HG03066 (cell line): ENCODE results near the gene FAM78B.

Experiments
- ATAC-seq: cut with Tn5 transposase; IDR thresholded peaks from one replicate; pipeline ENCODE4 v1.9.1; 2021; ENCODE audit warnings: low read depth; ENCODE audit not compliant: unreplicated experiment

The FAM78B gene

GRCh38 chr1:166165661-166166328, 1.0 kb downstream of the FAM78B start:
- ATAC-seq: no peak

DNA sequence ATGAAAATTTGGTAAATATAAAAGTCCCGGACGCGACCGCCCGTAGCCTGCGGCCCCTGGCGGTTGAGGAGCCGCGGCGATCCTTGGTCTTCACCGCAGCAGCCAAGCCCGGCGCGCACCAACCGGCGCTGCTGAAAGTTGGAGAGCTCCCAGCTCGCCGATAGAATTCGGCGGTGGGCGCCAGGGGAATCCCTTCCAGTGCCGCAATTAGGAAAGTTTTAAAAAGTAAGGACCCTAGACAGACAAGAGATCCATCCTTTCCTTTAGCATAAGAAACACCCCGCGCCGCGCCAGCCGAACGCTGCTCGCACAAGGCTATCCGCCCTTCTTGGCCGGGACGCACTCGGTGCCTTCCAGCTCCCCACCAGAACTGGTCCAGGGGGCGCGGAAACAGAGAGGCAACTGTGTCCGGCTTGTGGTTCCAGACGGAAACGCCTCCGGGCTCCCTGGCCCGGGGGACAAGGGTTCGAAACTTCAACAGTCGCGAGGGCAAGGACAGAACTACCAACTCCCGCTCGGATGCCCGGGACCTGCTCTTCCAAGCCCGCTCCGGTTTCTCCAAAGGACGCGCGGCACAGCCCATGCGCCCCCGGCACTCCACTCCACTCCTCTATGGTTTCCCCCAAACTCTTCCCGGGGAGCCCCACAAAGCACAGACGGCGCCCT, 1.7 kb downstream of the FAM78B start:
- ATAC-seq: no peak

- ATAC-seq: no peak
These were observed 2.2 kb downstream of the FAM78B start for GRCh38 chr1:166164646-166164994.

GRCh38 chr1:166159656-166160055, 7.1 kb downstream of the FAM78B start:
- no peak for ATAC-seq

GRCh38 chr1:166156674-166157073, 10.1 kb downstream of the FAM78B start:
- ATAC-seq: no peak

DNA sequence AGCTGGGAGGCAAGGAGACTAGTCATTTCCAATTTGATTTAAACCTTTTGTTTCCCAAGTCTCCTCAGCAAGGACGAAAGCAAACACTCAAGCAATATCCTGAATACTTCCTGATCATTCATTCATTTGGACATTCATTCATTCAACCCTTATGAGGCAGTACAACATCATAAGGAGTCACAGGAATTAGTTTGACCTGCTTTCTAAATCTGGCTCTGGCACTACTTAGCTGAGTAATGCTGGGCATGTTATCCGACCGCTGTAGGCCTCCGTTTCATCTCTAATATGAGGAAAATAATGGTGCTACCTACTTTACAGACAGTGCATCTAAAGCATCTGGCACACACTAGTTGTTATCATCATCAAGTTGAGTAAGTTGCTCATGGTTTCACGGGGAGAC, 11.7 kb downstream of the FAM78B start:
- ATAC-seq: no peak

DNA sequence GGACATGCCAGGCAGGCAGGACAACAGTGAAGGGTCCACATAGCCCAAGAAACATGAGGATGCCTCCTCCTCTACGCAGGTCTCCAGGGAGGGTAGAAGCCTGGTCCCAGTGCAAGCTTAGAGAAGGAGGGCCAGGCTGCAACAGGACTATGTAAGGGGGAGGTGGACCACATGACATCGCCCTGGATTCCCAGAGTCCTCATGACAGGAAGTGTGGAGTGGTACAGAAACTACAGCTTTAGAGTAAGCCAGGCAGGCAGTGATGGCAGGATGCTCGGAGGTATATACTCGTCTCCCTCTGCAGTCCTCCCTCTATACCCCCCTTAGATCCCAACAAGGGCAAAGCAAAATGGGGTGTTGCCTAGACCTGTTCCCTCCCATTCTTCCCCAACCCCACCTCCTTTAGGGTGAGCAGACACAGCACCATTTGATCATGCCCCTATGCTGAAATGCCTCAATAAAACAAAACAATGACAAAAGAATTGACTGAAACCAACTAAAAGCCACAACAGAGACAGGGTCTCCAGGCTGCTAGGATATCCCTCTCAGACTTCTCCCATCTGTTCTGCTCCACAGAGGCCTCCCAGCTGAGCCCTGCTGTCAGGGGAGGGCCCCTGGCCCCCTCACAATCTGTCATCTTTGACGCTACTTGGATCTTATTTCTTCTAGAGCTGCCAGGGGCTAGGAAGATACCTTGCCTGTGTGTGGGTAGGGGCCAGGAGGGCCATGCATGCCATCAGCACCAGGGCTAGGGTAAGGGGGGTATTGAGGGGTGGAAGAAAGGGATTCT, 13.1 kb downstream of the FAM78B start:
- ATAC-seq: no peak

DNA sequence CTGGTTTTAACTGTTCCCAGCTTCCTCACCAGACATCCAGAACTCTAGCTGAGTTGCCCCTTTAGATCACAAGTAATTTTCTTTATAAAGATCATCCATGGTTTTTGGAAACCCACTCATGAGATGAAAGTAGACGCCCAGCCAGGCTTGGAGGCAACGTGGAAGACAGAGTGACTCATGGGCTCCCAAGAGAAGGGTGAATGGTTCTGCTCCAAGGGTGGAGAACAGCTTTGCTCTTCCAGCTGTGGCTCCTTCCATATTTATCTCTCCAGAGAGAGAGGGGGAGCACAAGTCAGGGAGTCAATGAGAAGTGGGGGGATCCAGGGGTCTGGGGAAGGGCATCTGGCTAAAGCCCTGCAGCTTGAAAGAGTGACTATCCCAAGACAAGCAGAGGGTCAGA, 13.8 kb downstream of the FAM78B start:
- ATAC-seq: no peak

DNA sequence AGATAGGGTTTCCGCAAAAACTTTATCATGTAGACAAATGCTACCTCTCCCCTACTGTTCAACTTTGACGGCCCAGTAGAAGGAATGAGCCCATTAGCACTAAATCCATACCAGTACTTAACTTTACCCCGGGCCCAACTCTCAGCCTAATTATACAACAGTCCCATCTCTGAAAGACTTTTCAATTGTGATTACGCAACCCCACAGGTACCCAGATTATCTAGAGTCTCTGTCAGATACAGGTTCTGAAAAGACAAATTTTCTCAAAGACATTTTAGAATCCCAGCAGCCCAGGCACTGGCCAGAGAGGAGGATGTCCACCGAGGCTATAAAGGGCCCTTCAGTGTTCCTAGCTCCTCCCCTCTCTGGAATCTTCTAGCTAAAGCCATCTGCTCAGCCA, 15.0 kb downstream of the FAM78B start:
- ATAC-seq: no peak

DNA sequence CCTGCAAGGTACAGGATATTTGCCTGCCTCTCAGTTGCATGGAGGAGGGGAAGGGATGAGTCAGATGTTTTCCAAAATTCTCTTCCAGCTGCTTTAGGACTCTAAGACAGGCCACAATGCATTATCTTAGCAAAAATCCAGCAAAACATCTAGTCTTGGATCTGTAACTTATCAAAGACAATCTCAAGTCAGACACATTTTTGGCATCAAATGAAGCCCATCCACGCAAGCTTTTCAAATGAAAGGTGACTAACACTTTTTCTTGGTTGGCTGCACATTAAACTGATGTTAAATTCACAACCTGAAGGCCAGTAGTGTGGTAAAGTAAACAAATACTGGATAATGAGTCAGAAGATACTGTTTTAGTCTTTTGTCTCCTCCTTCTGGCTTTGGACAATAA, 21.3 kb downstream of the FAM78B start:
- ATAC-seq: no peak

DNA sequence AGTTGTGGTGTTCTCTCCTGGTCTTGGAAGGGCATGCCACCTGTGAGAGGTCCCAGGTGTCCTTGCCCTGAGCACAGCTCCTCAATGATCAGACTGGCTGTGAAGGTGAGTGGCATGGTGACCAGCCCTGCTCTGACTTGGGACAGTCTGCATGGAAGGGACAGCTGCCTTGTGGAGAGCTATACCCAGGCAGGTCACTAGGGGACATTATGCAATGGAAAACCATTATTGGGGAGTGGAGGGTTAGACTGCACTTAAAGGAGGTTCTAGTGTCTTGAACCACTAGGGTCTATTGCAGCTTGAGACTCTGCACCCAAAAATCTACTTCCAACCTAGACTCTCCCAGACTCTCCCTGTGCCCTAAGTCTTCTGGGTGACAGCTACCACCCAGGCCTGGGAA, 24.8 kb downstream of the FAM78B start:
- ATAC-seq: no peak

- no peak for ATAC-seq
These were observed 26.6 kb downstream of the FAM78B start for GRCh38 chr1:166140251-166140650.

DNA sequence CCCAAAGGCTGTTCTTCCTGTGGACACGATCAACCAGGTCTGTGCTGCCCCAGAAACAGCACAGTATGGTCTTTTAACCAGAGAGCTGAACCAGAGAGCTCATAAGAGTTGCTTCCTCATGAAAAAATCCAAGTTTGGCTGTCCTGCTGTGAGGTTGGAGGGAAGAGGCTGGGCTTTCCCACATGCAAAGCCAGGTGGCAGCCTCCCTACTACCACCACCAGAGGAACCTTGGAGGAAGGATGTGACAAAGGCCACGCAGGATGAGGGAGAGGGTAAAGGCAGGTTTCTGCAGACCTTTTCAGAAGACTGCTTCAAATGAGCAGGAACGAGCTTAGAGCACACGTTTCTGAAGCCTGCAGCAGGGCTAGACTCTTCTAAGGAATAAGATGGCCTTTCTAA, 27.1 kb downstream of the FAM78B start:
- no peak for ATAC-seq

GRCh38 chr1:166136699-166137401, 30.0 kb downstream of the FAM78B start:
- ATAC-seq: no peak

DNA sequence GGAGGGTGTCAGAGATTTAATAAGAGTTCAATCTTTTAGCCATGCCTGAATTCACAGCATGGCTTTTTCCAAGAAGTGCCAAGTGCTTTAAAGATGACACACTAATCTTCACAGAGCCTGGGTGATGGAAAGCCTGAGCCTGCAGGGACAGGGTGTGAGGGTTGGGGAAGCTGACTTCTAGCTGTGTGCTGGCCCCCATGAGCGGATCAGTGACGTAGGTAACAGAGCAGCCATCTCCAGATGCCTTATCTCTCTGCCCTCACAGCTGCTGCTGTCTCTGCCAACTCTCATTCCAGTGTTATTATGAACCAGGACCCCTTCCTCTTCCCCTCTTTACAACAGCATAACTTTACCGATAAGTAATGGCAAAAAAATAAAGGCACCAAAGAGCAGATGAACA, 30.6 kb downstream of the FAM78B start:
- ATAC-seq: no peak

DNA sequence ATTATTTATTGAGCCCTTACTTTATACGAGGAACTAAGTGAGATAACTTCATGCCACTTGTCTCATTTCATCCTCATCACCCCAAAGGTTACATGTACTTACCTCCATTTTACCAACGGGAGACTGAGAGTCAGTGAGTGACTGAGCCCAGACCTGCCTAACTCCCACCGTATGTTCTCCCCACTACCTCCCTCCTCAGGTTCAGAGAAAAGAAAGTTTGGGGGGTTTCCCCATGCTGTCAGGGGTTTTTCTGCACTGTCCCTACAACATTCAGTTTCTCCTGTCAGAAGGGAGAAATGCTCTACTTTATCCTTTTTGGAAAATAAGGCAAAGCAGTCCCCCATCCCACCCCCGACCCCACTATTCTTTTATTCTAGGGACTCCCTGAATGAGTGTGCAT, 32.9 kb downstream of the FAM78B start:
- no peak for ATAC-seq

- ATAC-seq: no peak
These were observed 33.4 kb downstream of the FAM78B start for GRCh38 chr1:166133276-166133841.

DNA sequence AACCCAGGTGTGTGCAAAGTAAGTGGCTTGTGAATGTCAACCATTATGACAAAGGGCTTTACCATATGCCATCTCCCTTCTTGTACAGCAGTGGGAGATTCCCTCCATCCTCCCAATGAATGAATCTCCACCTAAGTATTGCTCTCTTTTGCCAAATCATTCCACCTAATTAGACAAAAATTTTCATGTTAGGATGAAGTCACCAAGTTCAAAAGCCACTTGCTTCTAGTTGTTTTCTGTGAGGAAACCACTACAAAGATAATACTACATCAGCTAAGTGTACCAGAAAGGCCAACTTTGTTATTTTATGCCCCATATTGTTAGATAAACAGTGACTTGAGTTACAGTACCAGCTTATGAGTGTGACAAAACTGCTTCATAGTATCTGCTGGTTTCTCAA, 34.3 kb downstream of the FAM78B start:
- no peak for ATAC-seq

DNA sequence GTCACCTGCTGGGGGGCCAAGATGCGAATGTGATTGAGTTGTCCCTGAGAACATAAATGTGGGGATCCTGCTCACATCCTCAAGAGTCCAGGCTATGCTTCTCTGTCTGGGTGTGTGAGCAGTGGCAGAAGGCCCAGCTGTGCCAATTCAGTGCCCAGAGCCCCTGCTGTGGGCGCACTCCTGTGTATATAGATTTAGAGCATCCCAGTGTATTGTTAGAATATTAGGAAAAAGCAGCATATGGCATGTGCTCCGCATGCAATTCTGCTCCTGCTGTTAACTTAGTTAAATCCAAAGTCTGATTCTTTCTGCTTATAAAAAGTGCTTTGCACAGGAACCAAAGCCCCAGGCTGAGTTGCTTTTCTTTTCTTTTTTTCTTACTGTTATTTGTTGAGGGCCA, 37.8 kb downstream of the FAM78B start:
- ATAC-seq: no peak

DNA sequence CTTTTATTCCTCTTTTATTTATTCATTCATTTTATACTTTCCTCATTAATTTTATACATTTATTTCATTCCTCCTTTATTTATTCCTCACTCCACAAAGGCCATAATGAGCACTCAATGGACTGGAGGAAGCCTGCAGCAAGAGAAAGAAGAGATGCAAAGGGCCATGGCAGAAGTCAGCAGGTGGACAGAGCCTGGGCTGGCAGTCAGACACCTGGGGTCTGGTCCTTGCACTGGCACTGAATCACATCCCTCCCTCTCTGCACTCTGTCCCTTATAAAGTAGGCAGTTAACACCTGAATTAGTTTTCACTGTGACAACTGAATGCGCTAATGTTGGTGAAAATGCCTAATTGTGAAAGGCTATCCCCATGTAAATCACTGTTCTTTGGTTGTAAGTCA, 38.6 kb downstream of the FAM78B start:
- no peak for ATAC-seq

GRCh38 chr1:166127003-166127402, 39.8 kb downstream of the FAM78B start:
- no peak for ATAC-seq
